Right renal pelvis (tissue), 4 donors: ENCODE data around the gene UMAD1. TPM values are rescaled to one million over a fixed set of nuclear protein-coding genes. Genes with fewer than 3 reads are reported as not detected.

ENCODE experiments used
- DNase-seq, 4 donors: peaks; one replicate each; pipeline ENCODE4 v3.0.0-alpha.2; 2013; ENCODE audit warnings: low read depth in 4 of 4, low spot score in 3 of 4, missing footprints in 1 of 4
- polyA plus RNA-seq, 4 donors: library from polyadenylated mRNA; unstranded; fragments of 120-200 nt; gene quantifications; one replicate each; pipeline ENCODE4 v1.2.1, GENCODE V29; 2013; ENCODE audit not compliant: insufficient read length in 4 of 4

UMAD1 gene
- polyA plus RNA-seq, 4 donors = 20.3 to 24.9 (median 22.5) TPM

DNA sequence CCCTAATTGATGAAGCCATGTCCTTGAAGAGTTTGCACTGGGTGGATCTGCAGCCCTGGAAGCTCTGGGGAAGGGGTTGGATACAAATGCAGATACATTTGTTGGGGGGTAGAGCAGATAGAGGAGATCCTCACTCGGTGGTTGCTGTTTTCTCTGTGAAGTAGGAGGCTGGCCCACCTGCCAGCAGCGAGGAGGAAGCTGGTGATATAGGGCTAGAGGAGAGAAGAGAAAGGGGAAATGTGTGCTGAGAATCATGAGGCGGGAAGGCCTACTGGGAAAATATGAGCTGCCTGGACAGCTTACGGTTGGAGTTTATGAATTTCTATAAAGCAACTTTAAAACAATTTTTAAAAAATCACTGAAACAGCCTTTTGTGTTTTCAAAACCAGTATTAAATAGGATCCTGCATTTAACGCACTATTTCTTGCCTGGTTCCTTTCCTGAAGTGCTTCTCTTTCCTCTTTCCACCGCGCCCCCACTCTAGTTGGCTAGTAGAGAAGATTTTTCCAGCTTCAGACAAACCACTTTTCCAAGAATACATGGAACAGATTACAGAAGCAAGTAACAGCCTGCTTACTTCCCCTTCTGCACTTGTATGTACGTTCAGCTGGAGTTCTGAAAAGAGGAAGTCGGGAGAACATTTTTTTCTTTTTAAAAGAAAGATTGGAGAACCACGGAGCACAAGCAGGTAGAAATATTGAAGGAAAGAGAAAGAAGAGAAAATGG, 227.5 kb downstream of the UMAD1 start:
- DNase-seq = no peak

DNA sequence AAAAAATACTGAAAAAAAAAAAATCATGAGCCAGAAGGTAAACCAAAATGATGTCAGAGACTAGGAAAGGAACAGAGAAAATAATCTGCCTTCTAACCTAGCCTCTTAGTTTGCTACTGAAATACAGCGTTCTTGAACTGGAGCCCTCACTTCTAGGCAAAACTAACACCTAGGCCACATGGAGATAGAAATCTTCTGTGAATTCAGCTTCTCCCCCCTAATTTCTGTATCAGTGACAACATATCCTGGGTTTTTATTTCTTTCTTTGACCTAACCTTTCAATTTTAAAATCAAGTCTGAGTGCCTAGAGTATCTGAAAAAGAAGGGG, 228.0 kb downstream of the UMAD1 start:
- DNase-seq = no peak

DNA sequence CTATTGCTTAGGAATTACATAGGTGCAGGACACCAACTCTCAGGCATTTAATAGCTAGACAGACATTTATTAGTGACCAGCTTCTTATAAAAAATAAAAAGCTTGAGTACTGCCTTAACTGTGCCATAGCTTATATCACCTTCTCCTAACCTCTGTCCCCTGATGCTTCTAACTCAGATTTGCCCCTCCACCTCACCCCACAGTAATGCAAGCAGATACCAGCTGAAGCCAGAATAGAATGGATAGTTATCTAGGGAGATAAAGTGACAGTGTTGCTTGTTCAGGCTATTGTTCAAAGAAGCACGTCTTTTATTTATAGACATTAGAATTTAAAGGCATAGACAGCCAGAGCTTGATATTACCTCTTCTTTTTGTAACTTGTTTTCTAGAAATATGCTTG, 228.5 kb downstream of the UMAD1 start:
- no peak for DNase-seq

DNA sequence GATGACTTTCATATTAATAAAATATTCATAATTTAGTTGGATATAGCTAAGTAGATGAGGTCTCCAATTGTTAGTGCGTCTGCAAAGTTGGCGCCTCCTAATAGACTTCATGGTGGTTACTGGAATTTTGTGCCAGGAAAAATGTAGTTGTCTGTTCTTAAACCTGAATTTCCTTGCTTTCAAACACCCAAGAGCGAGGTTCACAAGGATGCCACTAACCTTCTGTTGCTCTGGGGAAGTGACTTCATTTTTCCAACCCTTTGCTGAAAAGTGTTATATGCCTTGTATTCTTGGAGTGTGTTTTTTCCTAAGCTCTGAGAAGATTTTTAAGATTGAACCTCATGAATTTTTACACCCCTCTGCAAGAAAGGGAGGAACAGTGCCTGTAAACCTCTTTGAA, 229.1 kb downstream of the UMAD1 start:
- no peak for DNase-seq

DNA sequence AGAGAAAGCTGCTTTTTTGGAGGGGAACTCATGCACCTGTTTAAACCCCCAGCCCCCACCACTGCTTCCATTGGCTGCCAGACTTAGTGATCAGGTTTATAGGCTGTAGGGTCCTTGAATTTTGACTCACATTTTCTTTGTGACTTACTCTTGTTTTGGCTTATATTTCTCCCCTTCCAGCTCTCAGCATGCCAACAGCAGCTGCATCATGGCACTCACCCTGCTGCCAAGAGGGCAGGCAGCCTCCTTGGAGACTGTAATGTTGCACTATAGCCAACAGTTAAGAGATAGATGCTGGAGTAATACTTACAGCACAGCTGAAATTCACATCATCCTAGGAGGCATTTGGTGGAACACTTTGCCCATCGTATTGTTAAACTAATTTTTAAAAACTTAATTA, 230.0 kb downstream of the UMAD1 start:
- no peak for DNase-seq

DNA sequence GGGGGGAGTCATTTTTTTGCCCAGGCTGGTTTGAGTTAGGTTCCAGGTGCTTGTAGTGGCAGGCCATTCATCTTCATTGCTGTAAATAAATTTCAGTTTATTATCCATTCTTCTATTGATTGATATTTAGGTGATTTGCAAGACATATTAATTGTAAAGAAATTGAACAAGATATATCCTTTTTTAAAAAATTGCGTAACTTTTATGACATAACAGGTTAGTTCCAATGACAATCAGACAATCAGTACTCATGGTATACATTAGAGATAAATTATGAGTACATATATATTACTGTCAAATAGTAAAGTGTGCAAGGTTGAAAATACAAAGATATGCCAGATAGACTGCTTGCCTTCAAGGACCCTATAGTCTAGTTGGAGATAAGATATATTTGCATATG, 235.9 kb downstream of the UMAD1 start:
- DNase-seq = no peak

DNA sequence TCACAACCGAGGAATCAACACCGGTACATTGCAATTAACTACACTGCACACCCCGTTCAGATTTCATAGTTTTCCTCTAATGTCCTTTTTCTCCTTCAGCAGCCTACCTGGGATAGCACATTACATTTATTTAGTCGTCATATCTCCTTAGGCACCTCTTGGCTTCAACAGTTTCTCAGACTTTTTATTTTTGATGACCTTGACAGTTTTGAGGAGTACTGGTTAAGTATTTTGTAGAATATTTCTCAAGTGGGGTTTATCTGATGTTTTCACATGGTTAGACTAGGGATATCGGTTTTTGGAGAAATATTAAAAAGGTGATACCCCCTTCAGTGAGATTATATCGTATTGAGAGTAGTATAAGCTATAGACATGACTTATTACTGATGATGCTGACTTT, 241.0 kb downstream of the UMAD1 start:
- DNase-seq = no peak

DNA sequence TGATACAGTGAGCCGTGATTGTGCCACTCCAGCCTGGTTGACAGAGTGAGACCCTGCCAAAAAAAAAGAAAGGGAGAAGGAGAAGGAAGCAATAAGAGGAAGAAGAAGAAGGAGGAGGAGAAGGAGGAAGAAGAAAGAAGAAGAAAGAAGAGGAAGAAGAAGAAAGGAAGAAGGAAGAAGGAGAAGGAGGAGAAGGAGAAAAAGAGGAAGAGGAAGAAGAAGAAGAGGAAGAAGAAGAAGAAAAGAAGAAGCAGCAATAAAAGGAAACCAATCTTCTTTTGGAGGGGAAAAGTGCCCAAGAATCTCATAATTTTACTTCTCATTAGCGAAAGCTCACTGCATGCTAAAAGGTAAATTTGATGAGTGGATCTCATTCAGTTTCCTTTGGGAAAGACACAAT, 242.3 kb downstream of the UMAD1 start:
- no peak for DNase-seq

DNA sequence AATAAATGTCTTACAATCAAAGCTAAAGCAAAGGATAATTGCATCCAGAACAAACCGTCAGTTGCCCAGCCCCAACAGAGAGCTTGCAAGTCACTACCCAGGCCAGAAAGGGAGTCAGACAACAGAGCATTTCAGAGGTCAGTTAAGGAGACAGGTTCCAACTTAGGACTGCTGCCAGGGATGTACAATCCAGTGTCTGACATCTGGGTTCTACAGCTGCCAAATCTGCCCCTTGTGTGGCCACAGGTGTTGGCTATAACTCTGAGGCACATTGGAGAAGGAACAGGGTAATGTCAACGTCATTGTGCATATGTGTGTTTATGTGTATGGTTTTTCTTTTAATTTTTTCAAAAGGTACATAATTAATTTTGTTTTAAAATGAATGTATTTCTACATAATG, 242.8 kb downstream of the UMAD1 start:
- DNase-seq = no peak

DNA sequence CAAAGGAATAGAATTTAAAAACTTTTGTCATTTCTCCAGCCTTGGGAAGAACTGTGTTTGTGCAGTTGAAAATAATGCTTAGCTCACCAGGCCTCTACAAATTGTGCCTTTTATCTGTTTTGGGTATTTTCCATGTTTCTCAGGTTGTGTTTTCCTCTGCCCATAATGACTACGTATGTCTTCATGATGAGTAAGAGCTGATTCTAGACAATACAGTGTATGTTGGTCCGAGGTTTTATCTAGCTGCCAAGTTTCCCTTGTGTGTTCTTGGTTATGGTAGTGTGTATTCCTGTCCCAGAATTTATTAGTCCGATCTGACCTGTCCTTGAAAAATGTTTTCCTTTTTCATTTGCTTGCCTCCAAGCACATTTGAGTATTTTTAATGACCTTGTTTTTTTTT, 244.3 kb downstream of the UMAD1 start:
- no peak for DNase-seq

DNA sequence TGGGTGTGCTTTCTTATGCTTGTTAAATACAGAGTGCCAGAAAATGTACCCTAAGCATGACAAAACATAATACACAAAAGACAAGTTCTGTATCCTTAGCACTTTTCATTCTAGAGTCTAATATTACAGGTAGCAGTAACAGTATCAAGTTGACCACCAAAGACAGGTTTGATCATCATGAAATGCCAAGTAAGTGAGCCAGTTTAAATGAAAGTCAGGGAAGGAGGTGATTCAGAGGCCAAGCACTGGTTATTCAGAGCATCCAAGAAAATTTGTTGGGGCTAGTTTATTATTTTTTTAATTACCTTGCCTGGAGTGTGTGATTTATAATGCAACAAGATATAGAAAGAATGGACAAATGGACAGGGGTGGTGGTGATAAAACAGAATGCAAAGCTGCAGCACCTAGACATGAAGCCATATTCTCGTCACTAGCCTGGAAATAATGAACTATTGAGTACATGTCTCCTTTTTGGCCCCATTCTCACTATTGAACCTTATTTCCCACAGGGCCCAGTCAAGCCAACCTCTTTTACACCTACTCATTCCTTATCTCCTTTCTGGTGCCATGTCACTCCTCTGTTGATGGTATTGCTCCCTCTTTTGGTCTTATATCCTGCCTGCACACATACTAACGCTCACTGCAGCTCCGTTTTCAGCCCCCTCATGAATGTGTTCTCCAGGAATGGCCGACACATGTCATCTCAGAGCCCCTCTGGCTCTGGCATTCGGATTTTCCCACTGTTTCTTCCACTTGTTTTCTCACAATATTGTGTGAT, 249.4 kb downstream of the UMAD1 start:
- DNase-seq = no peak

DNA sequence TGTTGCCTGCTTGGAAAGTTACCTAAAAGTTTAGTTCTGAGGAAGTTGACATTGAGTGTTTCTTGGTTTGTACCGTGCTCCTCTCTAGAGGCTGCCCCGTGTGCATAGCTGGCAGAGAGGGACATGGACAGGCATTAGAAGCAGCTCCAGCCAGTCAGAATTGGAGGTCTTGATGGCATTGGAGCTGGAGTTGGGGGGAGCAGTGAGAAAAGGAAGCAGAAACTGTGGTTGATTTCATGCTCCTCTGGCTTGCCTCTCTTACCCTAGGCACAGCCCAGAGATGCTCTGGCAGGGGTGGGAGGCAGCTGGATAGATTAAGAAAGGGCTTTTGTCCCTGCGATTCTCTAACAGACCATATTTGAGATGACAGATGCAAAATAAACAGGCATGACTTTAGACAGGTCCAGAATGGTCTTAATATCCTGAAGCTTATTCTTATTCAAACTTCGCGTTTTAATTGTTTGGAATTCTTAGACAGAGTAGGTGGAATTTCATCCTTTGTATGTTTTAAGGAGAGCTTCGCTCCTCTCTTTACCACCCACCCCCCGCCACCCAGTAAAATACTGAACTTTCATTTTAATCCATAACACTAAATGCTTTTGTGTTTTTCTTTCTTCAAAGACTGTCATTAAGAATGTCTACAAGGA, 254.6 kb downstream of the UMAD1 start:
- DNase-seq = no peak

DNA sequence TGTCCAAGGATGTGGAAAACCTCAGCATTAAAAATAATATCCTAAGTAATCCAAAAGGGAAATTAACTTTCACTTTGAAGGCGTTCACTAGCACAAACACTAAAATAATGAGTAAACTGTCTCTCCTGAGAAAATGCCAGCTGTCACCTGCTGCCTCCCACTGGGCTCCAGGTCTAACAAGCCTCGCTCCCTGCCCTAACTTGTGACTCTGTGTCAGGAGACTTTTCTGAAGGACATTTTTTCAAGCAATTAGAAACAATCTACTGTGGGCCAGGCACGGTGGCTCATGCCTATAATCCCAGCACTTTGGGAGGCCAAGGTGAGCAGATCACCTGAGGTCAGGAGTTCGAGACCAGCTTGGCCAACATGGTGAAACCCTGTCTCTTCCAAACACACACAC, 255.2 kb downstream of the UMAD1 start:
- DNase-seq = no peak

DNA sequence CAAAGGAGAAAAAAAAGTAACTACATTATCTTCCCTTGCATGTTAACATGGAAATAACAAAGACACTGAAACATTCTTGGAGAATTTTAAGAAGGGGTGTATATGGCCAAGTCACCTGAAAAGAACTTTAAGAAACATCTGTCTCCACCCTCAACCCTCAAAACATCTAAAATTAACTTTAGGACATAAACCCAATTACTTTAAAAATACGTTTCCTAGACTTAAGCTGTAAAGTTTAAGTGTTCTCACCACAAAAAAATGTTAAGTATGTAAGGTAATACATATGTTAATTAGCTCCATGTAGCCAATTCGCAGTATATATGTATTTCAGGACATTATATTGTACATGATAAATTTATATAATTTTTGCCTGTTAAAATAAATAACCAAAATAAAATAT, 257.0 kb downstream of the UMAD1 start:
- DNase-seq = no peak

DNA sequence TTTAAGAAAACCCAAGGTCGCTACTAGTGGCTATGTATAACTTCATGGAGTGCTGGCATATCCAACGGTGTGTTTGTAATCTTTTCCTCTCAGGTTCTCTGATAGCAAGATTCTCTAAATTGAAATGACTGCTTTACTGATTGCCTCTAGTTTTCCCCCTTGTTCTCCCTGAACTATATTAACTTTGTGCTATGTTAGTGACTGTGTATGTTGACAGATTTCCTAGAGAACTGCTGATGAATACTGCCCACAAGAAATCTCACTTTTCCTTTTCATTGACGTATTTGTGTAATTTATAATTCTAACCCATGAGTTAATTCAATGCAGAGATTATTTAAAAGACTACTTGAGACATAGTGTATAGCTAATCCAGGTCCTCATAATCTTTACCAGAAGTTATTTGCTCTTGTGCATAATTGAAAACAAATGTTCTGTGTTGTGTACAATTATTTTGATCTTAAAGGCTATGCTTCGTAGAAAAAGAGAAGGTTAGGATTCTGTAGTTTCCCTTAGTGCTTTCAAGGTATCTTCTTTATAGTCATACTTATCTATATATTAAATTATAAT, 257.5 kb downstream of the UMAD1 start:
- no peak for DNase-seq

DNA sequence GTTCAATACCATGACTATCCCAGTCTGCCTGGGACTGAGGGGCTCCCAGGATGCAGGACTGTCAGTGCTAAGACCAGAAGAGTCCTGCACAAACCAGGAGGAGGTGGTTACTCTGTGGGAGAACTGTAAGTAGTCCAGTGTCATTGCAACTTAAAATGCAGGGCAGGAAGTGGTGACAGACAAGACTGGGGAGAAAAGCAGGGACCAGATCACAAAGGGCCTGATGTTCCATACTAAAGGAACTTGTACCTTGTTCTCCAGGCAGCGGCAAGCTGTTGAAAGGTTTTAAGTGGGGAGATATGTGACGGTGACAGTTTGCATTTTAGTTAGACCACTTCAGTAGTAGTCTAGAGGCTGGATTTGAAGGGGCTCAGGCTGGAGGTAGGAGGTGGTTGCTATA, 262.3 kb downstream of the UMAD1 start:
- no peak for DNase-seq

DNA sequence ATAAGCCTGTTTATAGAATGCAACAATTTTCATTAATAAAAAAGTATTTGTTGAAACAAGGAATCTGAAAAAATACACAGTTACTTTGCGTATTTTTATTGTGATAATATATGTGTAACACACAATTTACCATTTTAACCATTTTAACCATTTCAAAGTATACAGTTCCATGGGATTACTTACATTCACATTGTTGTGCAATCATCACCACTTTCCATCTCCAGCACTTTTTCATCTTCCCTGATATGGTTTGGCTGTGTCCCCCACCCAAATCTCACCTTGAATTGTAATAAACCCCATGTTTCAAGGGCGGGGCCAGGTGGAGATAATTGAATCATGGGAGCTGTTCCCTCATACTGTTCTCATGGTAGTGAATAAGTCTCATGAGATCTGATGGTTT, 266.8 kb downstream of the UMAD1 start:
- DNase-seq = no peak

DNA sequence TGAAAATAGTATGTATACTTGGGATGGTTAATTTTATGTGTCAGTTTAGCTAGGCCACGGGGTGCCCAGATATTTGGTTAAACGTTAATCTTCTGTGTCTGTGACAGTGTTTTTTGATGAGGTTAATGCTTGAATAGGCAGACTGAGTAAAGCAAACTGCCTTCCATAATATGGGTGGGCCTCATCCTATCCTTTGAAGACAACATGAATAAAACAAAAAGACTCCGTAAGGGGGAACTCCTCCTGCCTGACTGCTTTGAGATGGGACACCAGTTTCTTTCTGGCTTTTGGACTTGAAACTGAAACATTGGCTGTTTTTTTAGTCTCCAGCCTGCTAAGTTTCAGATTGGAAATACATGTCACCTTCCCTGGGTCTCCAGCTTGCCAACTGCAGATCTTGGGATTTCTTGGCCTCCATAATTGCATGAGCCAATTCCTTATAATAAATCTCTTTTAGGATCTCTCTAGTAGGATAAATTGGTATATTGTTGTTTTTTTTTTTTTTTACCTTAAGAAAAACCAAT, 268.1 kb downstream of the UMAD1 start:
- DNase-seq = no peak

DNA sequence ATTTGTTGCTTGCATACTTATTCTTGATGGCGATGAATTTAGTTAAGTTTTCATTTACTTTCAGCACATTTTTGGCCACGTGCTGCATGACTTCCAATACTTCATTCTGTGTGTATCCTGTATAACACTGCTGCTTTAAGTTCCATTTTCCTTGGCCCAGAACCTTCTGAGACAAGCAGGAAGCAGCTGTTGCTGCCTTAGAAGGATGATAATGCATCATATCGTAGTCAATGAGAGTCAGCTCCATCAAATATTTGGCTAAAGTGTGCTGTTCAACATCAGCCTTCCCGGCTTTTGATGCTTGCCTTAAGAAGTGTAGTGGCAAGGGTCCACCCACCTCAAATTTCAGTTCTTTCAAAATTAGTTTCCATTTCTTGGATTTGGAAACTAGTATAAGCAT, 268.8 kb downstream of the UMAD1 start:
- no peak for DNase-seq

DNA sequence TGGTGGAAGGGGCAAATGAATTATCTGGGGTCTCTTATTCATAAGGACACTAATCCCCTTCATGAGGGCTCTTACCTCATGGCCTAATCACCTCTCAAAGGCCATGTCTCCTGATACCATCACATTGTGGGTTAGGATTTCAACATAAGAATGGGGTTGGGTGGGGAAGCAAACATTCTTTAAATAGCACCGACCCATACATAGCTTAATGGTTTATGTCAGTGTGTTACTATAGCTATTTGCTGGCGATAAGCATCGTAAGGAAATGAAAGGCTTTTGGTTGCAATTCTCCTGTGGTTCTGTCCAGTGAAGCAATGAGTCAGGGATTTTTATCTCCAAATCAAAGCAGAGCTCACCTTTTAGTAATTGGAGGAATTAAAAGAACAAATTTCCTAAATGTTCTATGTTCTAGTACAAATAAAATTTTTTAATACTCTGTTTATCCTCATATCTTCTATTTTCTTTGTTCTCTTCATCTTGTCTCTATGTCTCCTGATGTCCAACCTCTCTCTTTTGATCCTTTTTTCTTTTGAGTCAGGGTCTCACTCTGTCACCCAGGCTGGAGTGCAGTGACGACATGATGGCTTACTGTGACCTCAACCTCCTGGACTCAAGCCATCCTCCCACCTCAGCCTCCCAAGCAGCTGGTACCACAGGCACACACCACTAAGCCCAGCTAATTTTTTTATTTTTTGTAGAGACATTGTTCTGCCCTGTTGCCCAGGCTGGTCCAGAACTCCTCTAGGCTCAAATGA, 271.0 kb downstream of the UMAD1 start:
- no peak for DNase-seq

DNA sequence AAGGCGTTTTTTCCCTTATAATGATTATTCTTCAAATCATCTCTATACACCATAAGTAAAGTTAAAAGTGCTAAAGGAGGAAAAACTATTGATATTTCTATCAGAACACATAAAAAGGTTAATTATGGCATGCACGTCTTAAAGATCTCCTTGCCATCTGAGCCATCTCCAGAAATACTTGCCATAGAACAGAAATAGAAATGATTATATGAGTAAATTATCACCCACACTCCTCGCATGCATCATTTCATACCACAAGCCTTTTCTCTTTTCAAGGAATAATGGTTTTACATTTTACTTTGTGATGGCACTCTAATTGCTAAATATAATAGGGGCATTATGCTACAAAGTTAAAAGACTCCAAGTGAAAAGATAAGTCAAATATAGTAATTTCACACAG, 272.4 kb downstream of the UMAD1 start:
- no peak for DNase-seq
